Gastrocnemius medialis (tissue), 4 donors: Measurements from ENCODE around the gene EFCAB9. TPM values are rescaled to one million over a fixed set of nuclear protein-coding genes. Genes with fewer than 3 reads are reported as not detected.

Experiments used
- ATAC-seq, 2 donors: fragments of 150-250 bp; one replicate each; pipeline ENCODE4 v1.9.1; 2016
- DNase-seq, 2 donors: peaks; one replicate each; pipeline ENCODE4 v3.0.0-alpha.2; 2019
- H3K27ac ChIP-seq, 4 donors: fragments of 200-600 bp; sonication (generic); 1 replicate in 1 of 4; 2 replicates in 3 of 4; pipeline ENCODE4 v1.5.1; 2016 to 2018; ENCODE audit warnings: mild to moderate bottlenecking in 2 of 4, moderate library complexity in 1 of 4
- H3K27me3 ChIP-seq, 3 donors: fragments of 200-600 bp; sonication (generic) in 2 of 3; 1 replicate in 1 of 3; 2 replicates in 2 of 3; pipeline versions ENCODE4 v1.5.1 to v1.6.0; 2016 to 2019; ENCODE audit warnings: mild to moderate bottlenecking in 1 of 3, moderate library complexity in 1 of 3
- H3K36me3 ChIP-seq, 2 donors: fragments of 200-600 bp; sonication (generic) in 1 of 2; one replicate each; pipeline ENCODE4 v1.5.1; 2017 to 2018
- H3K4me1 ChIP-seq, 2 donors: fragments of 200-600 bp; sonication (generic) in 1 of 2; one replicate each; pipeline ENCODE4 v1.5.1; 2016 to 2017; ENCODE audit warnings: mild to moderate bottlenecking in 2 of 2
- H3K4me3 ChIP-seq, 4 donors: fragments of 200-600 bp; sonication (generic) in 3 of 4; 1 replicate in 1 of 4; 2 replicates in 3 of 4; pipeline ENCODE4 v1.5.1; 2016 to 2019; ENCODE audit warnings: mild to moderate bottlenecking in 2 of 4
- H3K9me3 ChIP-seq, 3 donors: fragments of 200-600 bp; sonication (generic) in 2 of 3; 1 replicate in 1 of 3; 2 replicates in 2 of 3; pipeline ENCODE4 v1.5.1; 2016 to 2019
- CTCF ChIP-seq, 5 experiments: fragments of 450-650 bp in 3 of 5; fragments of 200-600 bp in 2 of 5; sonication (generic) in 2 of 5; IDR thresholded peaks in 4 of 5; conservative IDR thresholded peaks in 1 of 5; 1 replicate in 4 of 5; 2 replicates in 1 of 5; pipeline ENCODE4 v1.5.1; 2016 to 2019; ENCODE audit warnings: antibody characterized with exemption in 5 of 5, mild to moderate bottlenecking in 3 of 5, moderate library complexity in 3 of 5
- POLR2A ChIP-seq, 2 donors: fragments of 450-650 bp; IDR thresholded peaks; one replicate each; pipeline ENCODE4 v1.6.1; 2017; ENCODE audit warnings: antibody characterized with exemption in 2 of 2, mild to moderate bottlenecking in 2 of 2, moderate library complexity in 2 of 2
- in situ Hi-C, 4 donors: fragments of 200-750 bp; cut with MboI; loops; one replicate each; pipeline versions ENCODE4 v1.15.0 to v1.8.0; 2017; ENCODE audit warnings: low sequenced_read_pairs in 4 of 4
- intact Hi-C: fragments of 100-400 bp; cut with DNase I; formaldehyde crosslinking; loops from one replicate; pipeline ENCODE4 v1.15.1; 2023; ENCODE audit warnings: low total_unique reads
- total RNA-seq, 4 donors: library from RNA; depleted of rRNA; stranded (reverse); fragments of >200 nt; gene quantifications; one replicate each; pipeline versions ENCODE4 v1.1.0 to v1.2.3, GENCODE V29; 2016

Gene EFCAB9
- total RNA-seq, 4 donors from 2014 or later, result not detected

DNA sequence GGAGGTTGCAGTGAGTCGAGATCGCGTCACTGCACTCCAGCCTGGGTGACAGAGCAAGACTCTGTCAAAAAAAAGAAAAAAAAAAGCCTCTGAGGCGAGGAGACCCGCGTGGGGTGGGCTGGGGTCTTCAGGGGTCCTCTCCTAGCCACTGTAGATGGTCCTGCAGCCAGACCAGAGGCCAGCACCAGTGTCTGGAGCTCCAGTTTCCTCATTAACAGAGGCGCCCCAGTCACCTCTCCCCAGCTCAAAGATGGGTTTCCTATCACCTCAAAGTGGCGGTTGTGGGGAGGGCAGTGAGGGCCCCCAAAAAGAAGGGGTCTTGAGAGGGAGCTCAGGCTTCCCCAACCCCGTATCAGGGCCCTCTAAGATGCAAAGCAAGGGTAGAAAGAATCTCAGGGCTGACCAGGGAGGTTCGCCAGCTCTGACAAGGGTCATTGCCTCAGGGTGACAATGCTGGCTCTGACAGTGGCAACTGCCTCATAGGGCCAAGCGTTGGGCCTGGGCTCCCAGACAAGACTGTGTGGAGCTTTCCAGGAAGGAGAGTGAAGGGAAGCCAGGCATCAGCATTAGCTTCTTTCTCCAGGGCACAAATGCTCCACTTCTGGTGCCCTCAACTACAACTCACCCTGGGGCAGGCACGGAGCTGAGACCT lies 20.9 kb upstream of the EFCAB9 start:
- Histone ChIP-seq H3K4me3 (no peak overlapping the region), H3K27ac (peak overlapping the region in 1 of 4 donors; percentile 8), H3K27me3 (no peaks in the 10 kb centered on the region), H3K9me3 (no peaks in the 10 kb centered on the region), H3K4me1 (peaks cover 29 to 31% of the 10 kb centered on the region in 2 donors), H3K36me3 (no peaks in the 10 kb centered on the region)
- no peak for TF ChIP-seq POLR2A (IDR thresholded peaks at IDR 0.05)
- intact Hi-C loops, result no loop called here
- DNase-seq (no peak), ATAC-seq (peak in 1 of 2 donors; percentile 61)
- in situ Hi-C loops, result no loop called here

DNA sequence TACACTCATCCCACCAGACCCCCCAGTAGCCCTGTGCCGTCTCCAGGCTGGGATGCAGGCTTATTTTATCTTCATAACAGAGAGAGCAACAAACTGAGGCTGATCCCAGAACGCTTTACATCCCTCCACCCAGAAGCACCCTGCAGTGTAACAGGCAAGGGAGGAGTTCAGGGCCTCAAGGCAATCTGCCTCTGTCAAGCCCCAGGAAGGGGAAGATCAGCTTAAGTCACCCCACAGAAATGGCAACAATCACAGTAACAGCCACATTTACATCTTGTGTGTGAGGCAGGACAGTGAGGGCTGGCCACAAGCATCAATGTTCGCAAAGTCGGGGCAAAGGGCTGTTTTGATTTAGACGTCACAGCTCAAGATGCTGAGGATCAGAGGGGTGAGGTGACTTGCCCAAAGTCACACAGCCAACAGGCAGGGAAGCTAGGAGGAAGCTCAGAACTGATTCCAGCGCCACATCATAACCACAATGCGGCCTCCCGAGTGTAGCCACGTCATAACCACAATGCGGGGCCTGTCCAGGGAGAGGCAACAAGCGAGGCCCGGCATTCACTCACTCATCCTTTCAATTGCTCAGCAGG lies 20.3 kb upstream of the EFCAB9 start:
- Histone ChIP-seq H3K9me3 (no peaks in the 10 kb centered on the region), H3K4me1 (peaks cover 22 to 25% of the 10 kb centered on the region in 2 donors), H3K27ac (peak overlapping the region in 1 of 4 donors; percentile 8), H3K27me3 (no peaks in the 10 kb centered on the region), H3K4me3 (no peak overlapping the region), H3K36me3 (no peaks in the 10 kb centered on the region)
- no peak for ATAC-seq
- TF ChIP-seq CTCF (IDR thresholded peaks at IDR 0.05 in 4 of 5, conservative IDR thresholded peaks at IDR 0.05 in 1 of 5) (no peak), POLR2A (IDR thresholded peaks at IDR 0.05) (no peak)
- no peak for DNase-seq
- intact Hi-C loops (no loop called here), in situ Hi-C loops (no loop called here)

DNA sequence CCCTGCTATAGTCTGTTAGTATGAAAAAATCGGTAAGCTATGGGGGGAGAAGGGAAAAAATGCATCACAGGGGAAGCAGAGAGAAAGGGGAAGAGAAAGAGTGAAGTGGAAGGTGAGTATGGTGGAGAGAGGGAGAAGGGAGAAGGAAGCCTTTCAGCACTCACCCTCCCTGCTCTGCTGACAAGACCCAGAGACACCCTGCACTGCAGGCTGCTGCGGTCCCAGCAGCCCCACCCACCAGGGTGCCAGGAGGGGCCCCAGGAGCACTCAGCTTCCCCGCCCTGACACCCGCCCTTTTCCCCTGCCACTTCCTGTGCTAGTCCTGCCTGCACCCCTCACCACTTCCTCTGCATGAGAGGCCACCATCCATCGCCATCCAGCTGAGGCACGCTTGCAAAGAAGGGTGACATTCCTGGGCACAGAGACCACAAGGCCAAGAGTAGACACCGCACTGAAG lies 18.7 kb upstream of the EFCAB9 start:
- DNase-seq (peak; percentile 18 to 45), ATAC-seq (no peak)
- no peaks in the 10 kb centered on the region for H3K9me3 ChIP-seq
- H3K27ac ChIP-seq, result peak overlapping the region in 3 of 4 donors; percentile 41 to 44 (median 43)
- H3K4me3 ChIP-seq, result peak overlapping the region in 1 of 4 donors; percentile 18
- H3K36me3 ChIP-seq, result no peaks in the 10 kb centered on the region
- H3K4me1 ChIP-seq, result peaks cover 7 to 18% of the 10 kb centered on the region in 2 donors
- no peaks in the 10 kb centered on the region for H3K27me3 ChIP-seq
- intact Hi-C loops (no loop called here), in situ Hi-C loops (loop anchor here in 1 of 4 donors (25.0 kb wide), 1 partner anchor 112 kb away; the partner anchor contains the start of gene UBTD2)
- TF ChIP-seq CTCF (IDR thresholded peaks at IDR 0.05 in 4 of 5, conservative IDR thresholded peaks at IDR 0.05 in 1 of 5) (no peak), POLR2A (IDR thresholded peaks at IDR 0.05) (no peak)

GRCh38 chr5:172177176-172177575 lies 16.8 kb upstream of the EFCAB9 start:
- no peaks in the 10 kb centered on the region for H3K36me3 ChIP-seq
- H3K9me3 ChIP-seq, result no peaks in the 10 kb centered on the region
- in situ Hi-C loops (loop anchor here in 1 of 4 donors (25.0 kb wide), 1 partner anchor 110 kb away; the partner anchor contains the start of gene UBTD2), intact Hi-C loops (no loop called here)
- H3K4me3 ChIP-seq, result no peak overlapping the region
- no peak for DNase-seq
- H3K4me1 ChIP-seq, result peaks cover 7 to 9% of the 10 kb centered on the region in 2 donors
- no peak overlapping the region for H3K27ac ChIP-seq
- no peaks in the 10 kb centered on the region for H3K27me3 ChIP-seq
- no peak for TF ChIP-seq POLR2A (IDR thresholded peaks at IDR 0.05)
- no peak for ATAC-seq

GRCh38 chr5:172178301-172178987 lies 15.5 kb upstream of the EFCAB9 start:
- intact Hi-C loops, result no loop called here
- ATAC-seq, result no peak
- peaks cover 3 to 9% of the 10 kb centered on the region in 2 donors for H3K4me1 ChIP-seq

More at GRCh38 chr5:172178301-172178987, 15.5 kb upstream of the EFCAB9 start:
- DNase-seq, result no peak
- in situ Hi-C loops, result loop anchor here in 1 of 4 donors (25.0 kb wide), 1 partner anchor 109 kb away; the partner anchor contains the start of gene UBTD2
- TF ChIP-seq POLR2A (IDR thresholded peaks at IDR 0.05) (no peak), CTCF (IDR thresholded peaks at IDR 0.05 in 4 of 5, conservative IDR thresholded peaks at IDR 0.05 in 1 of 5) (no peak)
- peak overlapping the region in 3 of 4 donors; percentile 62 to 75 (median 74) for H3K27ac ChIP-seq
- no peaks in the 10 kb centered on the region for H3K36me3 ChIP-seq
- no peaks in the 10 kb centered on the region for H3K27me3 ChIP-seq
- peak overlapping the region in 1 of 4 donors; percentile 27 for H3K4me3 ChIP-seq
- no peaks in the 10 kb centered on the region for H3K9me3 ChIP-seq
